ENCODE data around the gene MYOG.

The MYOG gene

GRCh38 chr1:203128431-203128715, 42.6 kb upstream of the MYOG start:
- TF ChIP-seq CTCF (IDR thresholded peaks at IDR 0.05) = no peak

DNA sequence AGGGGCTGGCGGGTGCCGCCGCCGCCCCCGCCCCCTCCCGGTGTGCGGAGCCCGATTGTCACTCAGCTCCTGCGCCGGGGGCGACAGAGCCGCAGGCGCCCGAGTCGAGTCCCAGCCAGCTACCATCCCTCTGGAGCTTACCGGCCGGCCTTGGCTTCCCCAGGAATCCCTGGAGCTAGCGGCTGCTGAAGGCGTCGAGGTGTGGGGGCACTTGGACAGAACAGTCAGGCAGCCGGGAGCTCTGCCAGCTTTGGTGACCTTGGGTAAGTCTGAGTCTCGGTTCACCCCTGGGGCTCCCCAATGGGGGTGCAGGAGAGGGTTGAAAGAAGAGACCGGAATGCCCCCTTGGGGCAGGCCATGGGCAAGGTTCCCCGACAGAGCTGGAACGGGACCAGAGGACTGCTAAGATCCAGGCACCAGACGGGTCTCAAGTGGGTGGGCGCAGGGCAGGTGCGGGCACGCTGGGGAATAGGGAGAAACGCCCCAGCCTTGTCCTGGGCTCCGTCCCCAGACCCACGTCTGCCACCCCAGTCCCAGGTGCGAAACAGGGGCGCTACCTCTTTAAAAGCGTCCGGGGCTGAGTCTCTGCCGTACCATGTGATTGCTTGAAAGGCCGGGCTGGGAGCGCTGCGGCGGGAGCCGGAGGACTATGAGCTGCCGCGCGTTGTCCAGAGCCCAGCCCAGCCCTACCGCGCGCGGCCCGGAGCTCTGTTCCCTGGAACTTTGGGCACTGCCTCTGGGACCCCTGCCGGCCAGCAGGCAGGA, 42.0 kb upstream of the MYOG start, which contains the start of gene ADORA1:
TSS of gene ADORA1 (plus strand) at position 61 of the 765 bp plus-strand sequence. CDS start 1,116 bp downstream, outside the sequence.
- TF ChIP-seq CTCF (IDR thresholded peaks at IDR 0.05) = no peak

GRCh38 chr1:203126866-203127665, 41.3 kb upstream of the MYOG start:
- TF ChIP-seq CTCF (IDR thresholded peaks at IDR 0.05) = no peak

GRCh38 chr1:203126151-203126865, 40.5 kb upstream of the MYOG start:
- peak; percentile 41; the same call in 1 of the 2 replicates for TF ChIP-seq CTCF (IDR thresholded peaks at IDR 0.05)

GRCh38 chr1:203124546-203125317, 38.9 kb upstream of the MYOG start:
- no peak for TF ChIP-seq CTCF (IDR thresholded peaks at IDR 0.05)

GRCh38 chr1:203124011-203124410, 38.2 kb upstream of the MYOG start:
- TF ChIP-seq CTCF (IDR thresholded peaks at IDR 0.05) = no peak

- no peak for TF ChIP-seq CTCF (IDR thresholded peaks at IDR 0.05)
These were observed 36.3 kb upstream of the MYOG start for GRCh38 chr1:203122159-203122558.

Measured in LNCAP (cell line).